ENCODE results near the gene NEK10.

DNA sequence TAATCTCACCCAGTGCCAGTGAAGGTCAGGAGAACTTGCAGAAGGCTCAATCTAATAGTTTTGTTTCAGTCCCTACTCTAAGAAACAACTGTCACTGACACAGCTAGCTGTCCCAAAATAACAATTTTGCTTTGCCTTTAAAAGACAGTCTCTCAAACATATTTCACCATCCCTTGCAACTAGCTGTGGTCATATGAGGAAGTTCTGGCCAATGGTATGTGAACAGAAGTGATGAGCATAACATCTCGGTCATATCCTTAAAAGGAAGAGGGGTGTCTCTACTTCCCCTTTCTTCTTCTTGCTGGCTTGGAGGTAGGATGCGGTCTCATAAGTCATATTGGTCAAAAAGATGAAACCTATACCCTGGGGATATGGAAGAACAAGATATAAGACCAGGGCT, 198.1 kb downstream of the NEK10 start:
- TF ChIP-seq, protein P1, sequence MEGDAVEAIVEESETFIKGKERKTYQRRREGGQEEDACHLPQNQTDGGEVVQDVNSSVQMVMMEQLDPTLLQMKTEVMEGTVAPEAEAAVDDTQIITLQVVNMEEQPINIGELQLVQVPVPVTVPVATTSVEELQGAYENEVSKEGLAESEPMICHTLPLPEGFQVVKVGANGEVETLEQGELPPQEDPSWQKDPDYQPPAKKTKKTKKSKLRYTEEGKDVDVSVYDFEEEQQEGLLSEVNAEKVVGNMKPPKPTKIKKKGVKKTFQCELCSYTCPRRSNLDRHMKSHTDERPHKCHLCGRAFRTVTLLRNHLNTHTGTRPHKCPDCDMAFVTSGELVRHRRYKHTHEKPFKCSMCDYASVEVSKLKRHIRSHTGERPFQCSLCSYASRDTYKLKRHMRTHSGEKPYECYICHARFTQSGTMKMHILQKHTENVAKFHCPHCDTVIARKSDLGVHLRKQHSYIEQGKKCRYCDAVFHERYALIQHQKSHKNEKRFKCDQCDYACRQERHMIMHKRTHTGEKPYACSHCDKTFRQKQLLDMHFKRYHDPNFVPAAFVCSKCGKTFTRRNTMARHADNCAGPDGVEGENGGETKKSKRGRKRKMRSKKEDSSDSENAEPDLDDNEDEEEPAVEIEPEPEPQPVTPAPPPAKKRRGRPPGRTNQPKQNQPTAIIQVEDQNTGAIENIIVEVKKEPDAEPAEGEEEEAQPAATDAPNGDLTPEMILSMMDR (IDR thresholded peaks at IDR 0.05): no peak
- no peak for TF ChIP-seq EZH2 (IDR thresholded peaks at IDR 0.05; ENCODE audit: borderline replicate concordance, insufficient read depth, low read depth, low read length, poor library complexity, severe bottlenecking)

Data from B cell (primary cell).